ENCODE data around the gene ATXN1.
A peak's percentile ranks its signal among the peaks of the same experiment; 100 is the strongest.

ATXN1 gene

DNA sequence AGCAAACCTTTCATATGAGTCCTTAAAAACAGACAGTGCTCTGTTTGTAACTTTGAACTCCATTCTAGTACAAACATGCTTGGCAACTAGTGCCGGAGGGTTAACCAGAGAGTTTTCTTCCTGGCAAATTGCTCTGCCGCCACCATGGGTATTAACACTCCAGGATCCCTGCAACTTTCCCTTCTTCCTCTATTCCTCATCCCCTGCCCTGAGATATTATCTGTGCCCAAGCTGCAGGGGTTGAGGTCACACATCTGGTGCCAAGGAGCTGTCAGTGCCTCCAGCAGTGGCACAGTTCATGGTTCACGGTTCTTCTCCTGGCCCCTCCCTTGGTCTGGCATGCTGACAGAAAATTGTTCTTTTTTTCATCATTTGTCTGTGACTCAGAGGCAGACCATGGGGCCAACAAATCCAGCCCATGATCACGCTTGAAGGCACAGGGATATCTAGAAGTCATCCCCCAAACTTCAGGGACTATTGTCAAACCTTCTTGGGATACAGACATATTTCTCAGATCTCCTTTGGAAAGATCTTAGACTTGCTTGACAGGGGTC, 77.5 kb downstream of the ATXN1 start (continued):
- TF ChIP-seq, protein P1, sequence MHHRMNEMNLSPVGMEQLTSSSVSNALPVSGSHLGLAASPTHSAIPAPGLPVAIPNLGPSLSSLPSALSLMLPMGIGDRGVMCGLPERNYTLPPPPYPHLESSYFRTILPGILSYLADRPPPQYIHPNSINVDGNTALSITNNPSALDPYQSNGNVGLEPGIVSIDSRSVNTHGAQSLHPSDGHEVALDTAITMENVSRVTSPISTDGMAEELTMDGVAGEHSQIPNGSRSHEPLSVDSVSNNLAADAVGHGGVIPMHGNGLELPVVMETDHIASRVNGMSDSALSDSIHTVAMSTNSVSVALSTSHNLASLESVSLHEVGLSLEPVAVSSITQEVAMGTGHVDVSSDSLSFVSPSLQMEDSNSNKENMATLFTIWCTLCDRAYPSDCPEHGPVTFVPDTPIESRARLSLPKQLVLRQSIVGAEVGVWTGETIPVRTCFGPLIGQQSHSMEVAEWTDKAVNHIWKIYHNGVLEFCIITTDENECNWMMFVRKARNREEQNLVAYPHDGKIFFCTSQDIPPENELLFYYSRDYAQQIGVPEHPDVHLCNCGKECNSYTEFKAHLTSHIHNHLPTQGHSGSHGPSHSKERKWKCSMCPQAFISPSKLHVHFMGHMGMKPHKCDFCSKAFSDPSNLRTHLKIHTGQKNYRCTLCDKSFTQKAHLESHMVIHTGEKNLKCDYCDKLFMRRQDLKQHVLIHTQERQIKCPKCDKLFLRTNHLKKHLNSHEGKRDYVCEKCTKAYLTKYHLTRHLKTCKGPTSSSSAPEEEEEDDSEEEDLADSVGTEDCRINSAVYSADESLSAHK (tag by site-specific recombination; IDR thresholded peaks at IDR 0.05): no peak
- TF ChIP-seq TCF7L2 (IDR thresholded peaks at IDR 0.05; ENCODE audit: borderline replicate concordance, low read depth, low read length): no peak
- TF ChIP-seq, protein P2, sequence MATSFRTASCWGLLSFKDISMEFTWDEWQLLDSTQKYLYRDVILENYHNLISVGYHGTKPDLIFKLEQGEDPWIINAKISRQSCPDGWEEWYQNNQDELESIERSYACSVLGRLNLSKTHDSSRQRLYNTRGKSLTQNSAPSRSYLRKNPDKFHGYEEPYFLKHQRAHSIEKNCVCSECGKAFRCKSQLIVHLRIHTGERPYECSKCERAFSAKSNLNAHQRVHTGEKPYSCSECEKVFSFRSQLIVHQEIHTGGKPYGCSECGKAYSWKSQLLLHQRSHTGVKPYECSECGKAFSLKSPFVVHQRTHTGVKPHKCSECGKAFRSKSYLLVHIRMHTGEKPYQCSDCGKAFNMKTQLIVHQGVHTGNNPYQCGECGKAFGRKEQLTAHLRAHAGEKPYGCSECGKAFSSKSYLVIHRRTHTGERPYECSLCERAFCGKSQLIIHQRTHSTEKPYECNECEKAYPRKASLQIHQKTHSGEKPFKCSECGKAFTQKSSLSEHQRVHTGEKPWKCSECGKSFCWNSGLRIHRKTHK (tag by site-specific recombination; IDR thresholded peaks at IDR 0.05): no peak
- peak; percentile 72 for TF ChIP-seq ZNF600 (tag by site-specific recombination; IDR thresholded peaks at IDR 0.05)
- TF ChIP-seq YY1 (tag by site-specific recombination; IDR thresholded peaks at IDR 0.05): no peak
- TF ChIP-seq BCL11B (tag by site-specific recombination; IDR thresholded peaks at IDR 0.05; ENCODE audit: low read depth): no peak
- TF ChIP-seq, protein P3, sequence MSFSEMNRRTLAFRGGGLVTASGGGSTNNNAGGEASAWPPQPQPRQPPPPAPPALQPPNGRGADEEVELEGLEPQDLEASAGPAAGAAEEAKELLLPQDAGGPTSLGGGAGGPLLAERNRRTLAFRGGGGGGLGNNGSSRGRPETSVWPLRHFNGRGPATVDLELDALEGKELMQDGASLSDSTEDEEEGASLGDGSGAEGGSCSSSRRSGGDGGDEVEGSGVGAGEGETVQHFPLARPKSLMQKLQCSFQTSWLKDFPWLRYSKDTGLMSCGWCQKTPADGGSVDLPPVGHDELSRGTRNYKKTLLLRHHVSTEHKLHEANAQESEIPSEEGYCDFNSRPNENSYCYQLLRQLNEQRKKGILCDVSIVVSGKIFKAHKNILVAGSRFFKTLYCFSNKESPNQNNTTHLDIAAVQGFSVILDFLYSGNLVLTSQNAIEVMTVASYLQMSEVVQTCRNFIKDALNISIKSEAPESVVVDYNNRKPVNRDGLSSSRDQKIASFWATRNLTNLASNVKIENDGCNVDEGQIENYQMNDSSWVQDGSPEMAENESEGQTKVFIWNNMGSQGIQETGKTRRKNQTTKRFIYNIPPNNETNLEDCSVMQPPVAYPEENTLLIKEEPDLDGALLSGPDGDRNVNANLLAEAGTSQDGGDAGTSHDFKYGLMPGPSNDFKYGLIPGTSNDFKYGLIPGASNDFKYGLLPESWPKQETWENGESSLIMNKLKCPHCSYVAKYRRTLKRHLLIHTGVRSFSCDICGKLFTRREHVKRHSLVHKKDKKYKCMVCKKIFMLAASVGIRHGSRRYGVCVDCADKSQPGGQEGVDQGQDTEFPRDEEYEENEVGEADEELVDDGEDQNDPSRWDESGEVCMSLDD (tag by site-specific recombination; IDR thresholded peaks at IDR 0.05): no peak
- no peak for TF ChIP-seq ZNF311 (tag by site-specific recombination; IDR thresholded peaks at IDR 0.05; ENCODE audit: borderline replicate concordance)
- TF ChIP-seq, protein P4, sequence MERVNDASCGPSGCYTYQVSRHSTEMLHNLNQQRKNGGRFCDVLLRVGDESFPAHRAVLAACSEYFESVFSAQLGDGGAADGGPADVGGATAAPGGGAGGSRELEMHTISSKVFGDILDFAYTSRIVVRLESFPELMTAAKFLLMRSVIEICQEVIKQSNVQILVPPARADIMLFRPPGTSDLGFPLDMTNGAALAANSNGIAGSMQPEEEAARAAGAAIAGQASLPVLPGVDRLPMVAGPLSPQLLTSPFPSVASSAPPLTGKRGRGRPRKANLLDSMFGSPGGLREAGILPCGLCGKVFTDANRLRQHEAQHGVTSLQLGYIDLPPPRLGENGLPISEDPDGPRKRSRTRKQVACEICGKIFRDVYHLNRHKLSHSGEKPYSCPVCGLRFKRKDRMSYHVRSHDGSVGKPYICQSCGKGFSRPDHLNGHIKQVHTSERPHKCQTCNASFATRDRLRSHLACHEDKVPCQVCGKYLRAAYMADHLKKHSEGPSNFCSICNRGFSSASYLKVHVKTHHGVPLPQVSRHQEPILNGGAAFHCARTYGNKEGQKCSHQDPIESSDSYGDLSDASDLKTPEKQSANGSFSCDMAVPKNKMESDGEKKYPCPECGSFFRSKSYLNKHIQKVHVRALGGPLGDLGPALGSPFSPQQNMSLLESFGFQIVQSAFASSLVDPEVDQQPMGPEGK (tag by site-specific recombination; IDR thresholded peaks at IDR 0.05): peak; percentile 30; the same call in 1 of the 2 replicates
- no peak for TF ChIP-seq ZNF571 (tag by site-specific recombination; IDR thresholded peaks at IDR 0.05)
- TF ChIP-seq, protein P5, sequence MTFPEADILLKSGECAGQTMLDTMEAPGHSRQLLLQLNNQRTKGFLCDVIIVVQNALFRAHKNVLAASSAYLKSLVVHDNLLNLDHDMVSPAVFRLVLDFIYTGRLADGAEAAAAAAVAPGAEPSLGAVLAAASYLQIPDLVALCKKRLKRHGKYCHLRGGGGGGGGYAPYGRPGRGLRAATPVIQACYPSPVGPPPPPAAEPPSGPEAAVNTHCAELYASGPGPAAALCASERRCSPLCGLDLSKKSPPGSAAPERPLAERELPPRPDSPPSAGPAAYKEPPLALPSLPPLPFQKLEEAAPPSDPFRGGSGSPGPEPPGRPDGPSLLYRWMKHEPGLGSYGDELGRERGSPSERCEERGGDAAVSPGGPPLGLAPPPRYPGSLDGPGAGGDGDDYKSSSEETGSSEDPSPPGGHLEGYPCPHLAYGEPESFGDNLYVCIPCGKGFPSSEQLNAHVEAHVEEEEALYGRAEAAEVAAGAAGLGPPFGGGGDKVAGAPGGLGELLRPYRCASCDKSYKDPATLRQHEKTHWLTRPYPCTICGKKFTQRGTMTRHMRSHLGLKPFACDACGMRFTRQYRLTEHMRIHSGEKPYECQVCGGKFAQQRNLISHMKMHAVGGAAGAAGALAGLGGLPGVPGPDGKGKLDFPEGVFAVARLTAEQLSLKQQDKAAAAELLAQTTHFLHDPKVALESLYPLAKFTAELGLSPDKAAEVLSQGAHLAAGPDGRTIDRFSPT (tag by site-specific recombination; IDR thresholded peaks at IDR 0.05): no peak
- no peak for TF ChIP-seq RBAK (tag by site-specific recombination; IDR thresholded peaks at IDR 0.05)
- TF ChIP-seq ZNF585B (tag by site-specific recombination; IDR thresholded peaks at IDR 0.05): no peak
- no peak for TF ChIP-seq ZNF514 (tag by site-specific recombination; IDR thresholded peaks at IDR 0.05)
- no peak for TF ChIP-seq SP3 (tag by site-specific recombination; IDR thresholded peaks at IDR 0.05)
- TF ChIP-seq PRDM1 (tag by site-specific recombination; IDR thresholded peaks at IDR 0.05): no peak
- TF ChIP-seq, protein P6, sequence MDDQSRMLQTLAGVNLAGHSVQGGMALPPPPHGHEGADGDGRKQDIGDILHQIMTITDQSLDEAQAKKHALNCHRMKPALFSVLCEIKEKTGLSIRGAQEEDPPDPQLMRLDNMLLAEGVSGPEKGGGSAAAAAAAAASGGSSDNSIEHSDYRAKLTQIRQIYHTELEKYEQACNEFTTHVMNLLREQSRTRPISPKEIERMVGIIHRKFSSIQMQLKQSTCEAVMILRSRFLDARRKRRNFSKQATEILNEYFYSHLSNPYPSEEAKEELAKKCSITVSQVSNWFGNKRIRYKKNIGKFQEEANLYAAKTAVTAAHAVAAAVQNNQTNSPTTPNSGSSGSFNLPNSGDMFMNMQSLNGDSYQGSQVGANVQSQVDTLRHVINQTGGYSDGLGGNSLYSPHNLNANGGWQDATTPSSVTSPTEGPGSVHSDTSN (CRISPR knock-in tag; IDR thresholded peaks at IDR 0.05): no peak
- TF ChIP-seq, protein P7, sequence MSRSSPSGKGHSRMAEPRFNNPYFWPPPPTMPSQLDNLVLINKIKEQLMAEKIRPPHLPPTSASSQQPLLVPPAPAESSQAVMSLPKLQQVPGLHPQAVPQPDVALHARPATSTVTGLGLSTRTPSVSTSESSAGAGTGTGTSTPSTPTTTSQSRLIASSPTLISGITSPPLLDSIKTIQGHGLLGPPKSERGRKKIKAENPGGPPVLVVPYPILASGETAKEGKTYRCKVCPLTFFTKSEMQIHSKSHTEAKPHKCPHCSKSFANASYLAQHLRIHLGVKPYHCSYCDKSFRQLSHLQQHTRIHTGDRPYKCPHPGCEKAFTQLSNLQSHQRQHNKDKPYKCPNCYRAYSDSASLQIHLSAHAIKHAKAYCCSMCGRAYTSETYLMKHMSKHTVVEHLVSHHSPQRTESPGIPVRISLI (tag by site-specific recombination; IDR thresholded peaks at IDR 0.05): peak; percentile 84
- TF ChIP-seq BCL11A (tag by site-specific recombination; IDR thresholded peaks at IDR 0.05; ENCODE audit: low read depth): no peak
- no peak for TF ChIP-seq IKZF3 (tag by site-specific recombination; IDR thresholded peaks at IDR 0.05)
- TF ChIP-seq ZNF138 (tag by site-specific recombination; IDR thresholded peaks at IDR 0.05; ENCODE audit: borderline replicate concordance): no peak
- TF ChIP-seq ZNF132 (tag by site-specific recombination; IDR thresholded peaks at IDR 0.05; ENCODE audit: borderline replicate concordance): no peak
- TF ChIP-seq ZNF791 (tag by site-specific recombination; IDR thresholded peaks at IDR 0.05): no peak
- TF ChIP-seq ZSCAN30 (tag by site-specific recombination; IDR thresholded peaks at IDR 0.05): no peak
- TF ChIP-seq ZNF202 (tag by site-specific recombination; IDR thresholded peaks at IDR 0.05; ENCODE audit: borderline replicate concordance): no peak
- peak; percentile 60 for TF ChIP-seq ZNF629 (tag by site-specific recombination; IDR thresholded peaks at IDR 0.05)
- TF ChIP-seq ZNF423 (tag by site-specific recombination; IDR thresholded peaks at IDR 0.05): no peak
